Natural killer cell (primary cell): Measurements from ENCODE around the gene EMP2. TPM values are rescaled to one million over a fixed set of nuclear protein-coding genes. Genes with fewer than 3 reads are reported as not detected.

ENCODE experiments used
- ATAC-seq, 3 donors: fragments of 150-1000 bp in 2 of 3; fragments of 200-7000 bp in 1 of 3; cut with Tn5 transposase; 1 replicate in 1 of 3; 2 replicates in 2 of 3; pipeline ENCODE4 v1.10.0; 2021; ENCODE audit warnings: mild to moderate bottlenecking in 2 of 3, moderate library complexity in 2 of 3
- DNase-seq, 2 donors: peaks; one replicate each; pipeline versions ENCODE4 v3.0.0 to v3.0.0-alpha.2; 2013 to 2021; ENCODE audit warnings: mixed read lengths in 1 of 2
- H3K27ac ChIP-seq: one replicate; pipeline ENCODE4 v1.5.1; 2013; ENCODE audit warnings: mild to moderate bottlenecking, low read length
- H3K27me3 ChIP-seq: one replicate; pipeline ENCODE4 v1.6.1; 2013; ENCODE audit warnings: low read length; ENCODE audit not compliant: control insufficient read depth, insufficient read depth
- H3K36me3 ChIP-seq: one replicate; pipeline ENCODE4 v1.6.1; 2013; ENCODE audit warnings: low read length; ENCODE audit not compliant: control insufficient read depth, insufficient read depth
- H3K4me1 ChIP-seq: one replicate; pipeline ENCODE4 v1.6.1; 2013; ENCODE audit warnings: low read length; ENCODE audit not compliant: control insufficient read depth, insufficient read depth
- H3K4me3 ChIP-seq: one replicate; pipeline ENCODE4 v1.5.1; 2013; ENCODE audit warnings: low read length
- H3K9me3 ChIP-seq: one replicate; pipeline ENCODE4 v1.6.1; 2013; ENCODE audit warnings: low read length; ENCODE audit not compliant: control insufficient read depth, insufficient read depth
- H3K27ac Mint-ChIP-seq, 2 donors: one replicate each; pipeline ENCODE4 v1.8.0; 2022; ENCODE audit warnings: mild to moderate bottlenecking in 2 of 2, mixed read lengths in 2 of 2, moderate library complexity in 1 of 2
- H3K27me3 Mint-ChIP-seq, 2 donors: one replicate each; pipeline ENCODE4 v1.8.0; 2022; ENCODE audit warnings: low read depth in 2 of 2, mixed read lengths in 2 of 2
- H3K36me3 Mint-ChIP-seq: one replicate; pipeline ENCODE4 v1.8.0; 2022; ENCODE audit warnings: mixed read lengths
- H3K4me1 Mint-ChIP-seq, 2 donors: one replicate each; pipeline ENCODE4 v1.8.0; 2022; ENCODE audit warnings: mixed read lengths in 2 of 2
- H3K4me3 Mint-ChIP-seq: one replicate; pipeline ENCODE4 v1.8.0; 2022; ENCODE audit warnings: mild to moderate bottlenecking, moderate library complexity, mixed read lengths
- H3K9me3 Mint-ChIP-seq, 2 donors: one replicate each; pipeline ENCODE4 v1.8.0; 2022; ENCODE audit warnings: mixed read lengths in 2 of 2
- CTCF ChIP-seq: fragments of 200-600 bp; IDR thresholded peaks from one replicate; pipeline ENCODE4 v1.8.0; 2022; ENCODE audit warnings: antibody characterized with exemption
- WGBS: methylation state at CpG from one replicate; pipeline ENCODE4 v1.1.7; 2013; ENCODE audit warnings: missing lambda C conversion rate; ENCODE audit not compliant: insufficient coverage; 5-methylcytosine and 5-hydroxymethylcytosine counted together
- intact Hi-C: fragments of 100-400 bp; cut with micrococcal nuclease; formaldehyde crosslinking; loops from one replicate; pipeline ENCODE4 v1.14.2; 2022
- total RNA-seq, 4 donors: library from RNA; stranded (reverse); fragments of 120-200 nt in 1 of 4; gene quantifications; one replicate each; pipeline versions ENCODE4 v1.2.3 to v1.2.4, GENCODE V29; 2013 to 2022

The EMP2 gene
- total RNA-seq, 3 donors from 2014 or later (not counting 1 experiment from before 2014, with no cell fraction given), result not detected

GRCh38 chr16:10579575-10579964 is 828 bp downstream of the EMP2 start:
- Histone ChIP-seq H3K36me3 (no peaks in the 10 kb centered on the region), H3K27ac (no peak overlapping the region), H3K4me3 (no peak overlapping the region), H3K27me3 (peaks cover 7% of the 10 kb centered on the region), H3K4me1 (no peaks in the 10 kb centered on the region), H3K9me3 (no peaks in the 10 kb centered on the region)
- TF ChIP-seq CTCF, result no peak
- intact Hi-C loops, result no loop called here
- Mint-ChIP-seq H3K9me3 (no peaks in the 10 kb centered on the region), H3K4me3 (no peak overlapping the region), H3K36me3 (no peaks in the 10 kb centered on the region), H3K4me1 (no peaks in the 10 kb centered on the region), H3K27ac (no peak overlapping the region), H3K27me3 (peaks cover 38 to 44% of the 10 kb centered on the region in 2 donors)
- DNase-seq, result no peak
- 39% methylated on average over 6 of the region's 6 CpGs for WGBS
- ATAC-seq, result no peak

GRCh38 chr16:10578474-10579316 is 1.7 kb downstream of the EMP2 start:
- H3K9me3 Mint-ChIP-seq, result no peaks in the 10 kb centered on the region
- H3K27me3 ChIP-seq, result peaks cover 7% of the 10 kb centered on the region
- no peak overlapping the region for H3K4me3 ChIP-seq
- ATAC-seq, result no peak
- peaks cover 36 to 44% of the 10 kb centered on the region in 2 donors for H3K27me3 Mint-ChIP-seq
- no peaks in the 10 kb centered on the region for H3K9me3 ChIP-seq
- no peaks in the 10 kb centered on the region for H3K4me1 Mint-ChIP-seq
- no peaks in the 10 kb centered on the region for H3K36me3 ChIP-seq
- no peak for TF ChIP-seq CTCF
- no peak for DNase-seq
- H3K4me3 Mint-ChIP-seq, result no peak overlapping the region
- H3K4me1 ChIP-seq, result no peaks in the 10 kb centered on the region
- H3K27ac ChIP-seq, result no peak overlapping the region
- no peak overlapping the region for H3K27ac Mint-ChIP-seq
- intact Hi-C loops, result no loop called here
- 82% methylated on average over 20 of the region's 20 CpGs for WGBS
- H3K36me3 Mint-ChIP-seq, result no peaks in the 10 kb centered on the region

- DNase-seq (no peak), ATAC-seq (no peak)
- no peaks in the 10 kb centered on the region for H3K9me3 ChIP-seq
- no peaks in the 10 kb centered on the region for H3K4me1 Mint-ChIP-seq
- H3K27ac ChIP-seq, result no peak overlapping the region
- WGBS, result 82% methylated on average over 16 of the region's 17 CpGs
- TF ChIP-seq CTCF, result no peak
- peaks cover 7% of the 10 kb centered on the region for H3K27me3 ChIP-seq
- no peaks in the 10 kb centered on the region for H3K4me1 ChIP-seq
- no peak overlapping the region for H3K27ac Mint-ChIP-seq
- no peaks in the 10 kb centered on the region for H3K9me3 Mint-ChIP-seq
- intact Hi-C loops, result no loop called here
- H3K4me3 ChIP-seq, result no peak overlapping the region
- no peaks in the 10 kb centered on the region for H3K36me3 ChIP-seq
- H3K4me3 Mint-ChIP-seq, result no peak overlapping the region
- peaks cover 27 to 34% of the 10 kb centered on the region in 2 donors for H3K27me3 Mint-ChIP-seq
- H3K36me3 Mint-ChIP-seq, result no peaks in the 10 kb centered on the region
Observed at GRCh38 chr16:10577305-10578202, 2.8 kb downstream of the EMP2 start.
